GM12801 (cell line): ENCODE results near the gene GNG11.

ENCODE experiments used
- CTCF ChIP-seq: IDR thresholded peaks from one replicate; pipeline ENCODE4 v1.5.1; 2011; ENCODE audit warnings: control low read depth; ENCODE audit not compliant: insufficient read length; ENCODE audit errors: extremely low read depth

Gene GNG11

GRCh38 chr7:93937818-93938217 lies 16.3 kb downstream of the GNG11 start:
- no peak for TF ChIP-seq CTCF

DNA sequence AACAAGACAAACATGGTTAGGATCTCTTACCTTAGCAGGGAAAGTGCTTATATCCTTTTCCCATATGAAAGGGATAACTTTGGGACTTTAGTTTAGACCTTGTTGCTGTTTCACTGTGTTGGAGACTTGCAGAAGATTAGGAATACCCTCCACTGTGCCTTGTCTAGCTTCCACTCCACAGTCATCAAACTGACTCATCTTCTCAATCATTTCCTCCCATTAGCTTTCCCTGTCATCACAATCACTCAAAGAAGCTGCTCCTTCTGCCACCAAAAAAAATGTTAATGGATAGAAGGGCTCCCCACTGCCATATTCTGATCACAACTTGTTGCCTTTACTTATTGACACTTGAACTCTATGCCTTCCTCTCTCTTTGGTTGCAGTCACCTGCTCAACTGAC lies 16.8 kb downstream of the GNG11 start:
- TF ChIP-seq CTCF = no peak

- no peak for TF ChIP-seq CTCF
Observed at GRCh38 chr7:93941945-93942344, 20.4 kb downstream of the GNG11 start.

DNA sequence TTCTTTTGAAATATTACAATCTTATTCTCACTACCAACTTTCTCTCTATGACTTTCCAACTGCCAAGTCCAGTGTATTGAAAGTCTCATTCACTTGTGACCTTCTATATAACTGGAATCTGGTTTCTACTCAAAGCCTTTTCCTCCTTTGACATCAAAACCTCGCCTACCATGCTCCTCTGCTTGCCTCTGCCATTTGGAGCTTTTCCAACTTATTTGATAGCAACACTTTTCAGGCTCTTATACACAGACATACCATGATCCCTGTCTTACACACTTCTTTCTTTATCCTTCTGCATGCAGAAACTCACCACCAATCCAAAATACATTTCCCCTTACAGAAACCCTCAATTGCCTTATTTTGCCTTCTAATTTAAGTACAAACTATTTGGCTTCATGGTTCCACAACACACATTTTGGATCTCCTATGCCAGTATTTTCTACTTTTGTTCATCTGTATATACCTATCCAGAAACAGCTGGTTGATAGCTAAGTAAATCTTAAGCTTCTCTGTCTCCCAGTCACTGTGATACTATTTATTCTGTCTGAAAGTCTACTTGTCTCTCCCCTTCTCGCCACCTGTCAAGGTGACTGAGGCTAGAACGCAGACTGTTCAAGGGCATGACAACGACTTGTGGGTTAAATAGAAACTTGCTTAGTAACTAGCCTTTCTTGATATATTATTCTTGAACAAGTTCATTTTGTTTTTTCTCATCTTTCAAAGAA lies 22.4 kb downstream of the GNG11 start:
- TF ChIP-seq CTCF = no peak

DNA sequence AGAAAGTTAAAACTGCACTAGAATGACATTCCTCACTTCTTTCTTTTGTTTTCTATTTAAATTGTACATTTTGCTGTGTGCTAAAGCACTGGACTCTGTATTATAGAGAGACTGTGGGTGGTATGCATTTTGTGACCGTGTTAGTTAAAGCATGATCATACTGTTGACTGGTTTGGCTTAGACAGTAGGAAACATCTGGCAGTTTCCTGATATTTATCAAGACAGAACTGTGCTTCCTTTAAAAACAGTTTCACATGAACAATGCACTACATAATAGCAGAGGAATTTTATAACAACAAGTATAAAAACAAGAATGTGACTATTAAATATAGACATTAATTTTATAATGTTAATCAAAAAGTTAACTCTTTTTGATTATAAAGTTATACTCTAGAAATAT lies 23.1 kb downstream of the GNG11 start:
- TF ChIP-seq CTCF = no peak

GRCh38 chr7:93945083-93945482 lies 23.5 kb downstream of the GNG11 start:
- no peak for TF ChIP-seq CTCF

DNA sequence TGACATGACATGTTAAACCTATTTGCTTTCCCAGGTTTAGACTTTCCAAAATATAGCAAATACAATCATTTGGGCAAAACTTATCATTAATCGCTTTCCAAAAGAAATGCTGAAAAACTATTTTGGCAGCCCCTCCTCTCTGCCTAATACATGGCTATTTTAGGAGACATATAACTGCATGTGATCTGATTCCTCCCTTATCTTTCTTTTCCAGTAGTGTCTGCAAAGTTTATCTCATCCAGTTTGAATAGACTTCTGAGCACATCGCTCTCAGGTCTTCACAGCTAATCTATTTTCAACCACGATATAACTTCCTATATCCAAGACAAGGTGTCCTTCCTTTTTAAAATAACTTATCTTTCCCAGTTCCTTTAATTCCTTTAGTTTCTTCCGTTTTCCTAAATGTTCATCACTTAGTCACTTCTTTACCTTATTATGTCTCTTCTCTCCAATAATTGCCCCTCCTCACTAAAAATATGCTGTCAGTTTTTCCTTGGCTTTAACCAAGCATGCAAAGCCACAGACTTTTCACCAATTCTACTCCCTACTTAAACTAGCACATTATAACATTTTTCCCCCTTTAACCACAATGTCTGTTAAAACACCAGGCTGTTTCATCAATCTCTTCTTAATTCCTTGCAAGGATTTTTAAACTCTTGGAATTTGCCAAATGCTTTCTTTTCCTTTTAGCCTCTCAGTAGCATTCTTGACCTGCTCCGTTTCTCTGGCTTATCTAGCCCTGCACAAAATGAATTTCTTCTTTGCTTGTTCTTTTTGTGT lies 24.4 kb downstream of the GNG11 start:
- no peak for TF ChIP-seq CTCF
